LHCN-M2 (cell line): ENCODE measurements around the gene ZNF154. TPM values are rescaled to one million over a fixed set of nuclear protein-coding genes. Genes with fewer than 3 reads are reported as not detected.
A peak's percentile ranks its signal among the peaks of the same experiment; 100 is the strongest.
"Not testable (repeated sequence)": the region's sequence is repeated elsewhere in the genome, so short reads cannot be mapped to it uniquely, and the experiment has no call there.

Experiments
- DNase-seq: peaks from one replicate; pipeline ENCODE4 v3.0.0-alpha.2; 2012; ENCODE audit warnings: low read depth
- polyA plus RNA-seq: library from polyadenylated mRNA; unstranded; fragments of >200 nt; gene quantifications from one replicate; pipeline ENCODE4 v1.2.1, GENCODE V29; 2012; ENCODE audit warnings: missing spikeins
- total RNA-seq: library from RNA; depleted of rRNA; stranded (reverse); fragments of >200 nt; gene quantifications from 2 replicates; pipeline ENCODE4 v1.2.3, GENCODE V29; 2014; rRNA removed

Gene ZNF154
- 0.96 and 1.1 TPM in 2 replicates for total RNA-seq
- polyA plus RNA-seq: 1.1 TPM

GRCh38 chr19:57708641-57709361 is at the start of gene ZNF154:
ZNF154 (minus strand) TSS chr19:57709204; CDS start chr19:57708971, 233 bp downstream.
- DNase-seq: peak; percentile 51

GRCh38 chr19:57757941-57758340 is 48.9 kb upstream of the ZNF154 start:
- no peak for DNase-seq

DNA sequence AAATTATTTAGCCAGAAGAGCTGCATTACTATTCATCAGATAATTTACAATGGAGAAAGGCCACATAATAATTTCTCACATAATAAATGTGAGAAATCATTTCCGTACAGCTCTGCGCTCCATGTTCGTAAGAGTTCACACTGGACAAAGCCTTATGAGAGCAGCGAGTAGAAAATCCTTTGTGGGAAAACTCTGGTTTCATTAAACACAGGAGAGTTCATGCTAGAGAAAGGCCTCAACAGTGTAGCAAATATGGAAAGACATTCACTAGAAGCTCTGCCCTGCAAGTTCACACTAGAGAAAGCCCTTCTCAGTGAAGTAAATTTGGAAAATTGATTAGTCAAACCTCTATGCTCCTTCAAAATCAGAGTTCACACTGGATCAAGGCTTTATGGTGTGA is 46.0 kb upstream of the ZNF154 start:
- DNase-seq: no peak

DNA sequence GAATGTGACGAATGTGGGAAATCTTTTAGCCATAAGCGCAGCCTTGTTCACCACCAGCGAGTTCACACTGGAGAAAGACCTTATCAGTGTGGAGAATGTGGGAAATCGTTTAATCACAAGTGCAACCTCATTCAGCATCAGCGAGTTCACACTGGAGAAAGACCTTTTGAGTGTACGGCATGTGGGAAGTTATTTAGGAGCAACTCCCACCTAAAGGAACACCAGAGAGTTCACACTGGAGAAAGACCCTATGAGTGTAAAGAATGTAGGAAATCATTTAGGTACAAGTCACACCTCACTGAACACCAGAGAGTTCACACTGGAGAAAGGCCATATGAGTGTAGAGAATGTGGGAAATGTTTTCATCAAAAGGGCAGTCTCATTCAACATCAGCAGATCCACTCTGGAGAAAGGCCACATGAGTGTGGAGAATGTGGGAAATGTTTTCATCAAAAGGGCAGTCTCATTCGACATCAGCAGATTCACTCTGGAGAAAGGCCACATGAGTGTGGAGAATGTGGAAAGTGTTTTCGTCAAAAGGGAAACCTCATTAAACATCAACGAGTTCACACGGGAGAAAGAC is 45.2 kb upstream of the ZNF154 start:
- DNase-seq: no peak

- DNase-seq: no peak
Observed at GRCh38 chr19:57748029-57748428, 39.0 kb upstream of the ZNF154 start.

DNA sequence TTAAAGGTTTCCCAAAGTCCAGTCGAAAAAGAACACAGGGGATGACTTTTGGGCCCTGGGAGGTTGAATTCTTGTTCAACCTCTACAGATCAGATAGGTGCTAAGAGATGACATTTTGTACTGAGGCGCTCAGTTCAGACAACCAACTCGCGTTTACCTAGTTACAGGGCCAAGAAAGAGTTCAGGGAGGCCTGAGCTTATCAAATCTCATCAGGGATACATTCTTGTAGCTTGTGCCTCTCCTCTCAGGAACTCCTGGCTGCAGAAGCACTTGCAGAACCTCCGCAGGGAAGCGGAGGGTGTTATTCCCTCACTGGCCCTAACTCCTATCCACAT is 38.4 kb upstream of the ZNF154 start:
- no peak for DNase-seq

DNA sequence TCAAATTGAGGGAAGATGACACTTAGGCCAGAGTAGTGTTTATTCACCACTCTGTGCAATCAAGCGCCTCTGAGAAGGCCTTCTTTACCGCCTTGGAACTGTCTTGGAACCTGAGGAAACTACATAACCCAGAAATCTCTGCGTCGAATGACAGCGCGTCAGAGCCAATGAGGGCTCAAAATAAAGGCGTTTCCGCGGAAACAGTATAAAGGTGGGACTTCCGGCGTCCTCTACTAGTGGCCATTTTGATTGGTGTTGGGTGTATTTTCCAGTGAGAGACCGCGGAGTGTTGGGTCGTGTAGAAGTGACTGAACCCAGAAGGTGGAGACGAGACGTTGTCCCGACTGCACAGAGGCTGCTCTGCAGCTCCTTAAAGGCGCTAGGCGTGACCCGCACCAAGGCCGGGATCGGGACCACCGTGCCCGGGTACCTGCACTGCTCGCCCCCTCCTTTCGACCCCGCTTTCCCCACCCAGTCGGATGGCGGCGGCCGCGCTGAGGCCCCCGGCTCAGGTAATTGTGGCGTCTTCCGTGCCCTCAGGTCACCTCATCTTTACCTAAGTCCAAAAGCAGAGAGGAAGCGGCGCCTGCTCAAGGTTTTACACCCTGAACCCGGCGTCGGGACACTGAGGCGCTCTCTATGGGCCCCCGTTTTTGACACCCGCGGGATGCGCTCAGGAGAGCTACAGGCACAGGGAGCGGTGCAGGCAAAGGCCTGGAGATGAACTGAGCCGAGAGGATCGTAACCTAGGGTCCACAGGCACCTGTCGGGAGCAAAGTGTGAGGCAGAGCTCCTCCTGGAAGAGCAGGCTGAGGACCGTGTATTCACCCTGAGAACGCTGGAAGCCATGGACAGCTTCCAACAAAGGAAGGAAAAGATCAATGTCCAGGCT is 37.8 kb upstream of the ZNF154 start, which contains the start of gene ZNF776:
TSS of gene ZNF776 (plus strand) at position 236 of the 892 bp plus-strand sequence. CDS start at position 480, 244 bp downstream.
- DNase-seq: peak; percentile 91

DNA sequence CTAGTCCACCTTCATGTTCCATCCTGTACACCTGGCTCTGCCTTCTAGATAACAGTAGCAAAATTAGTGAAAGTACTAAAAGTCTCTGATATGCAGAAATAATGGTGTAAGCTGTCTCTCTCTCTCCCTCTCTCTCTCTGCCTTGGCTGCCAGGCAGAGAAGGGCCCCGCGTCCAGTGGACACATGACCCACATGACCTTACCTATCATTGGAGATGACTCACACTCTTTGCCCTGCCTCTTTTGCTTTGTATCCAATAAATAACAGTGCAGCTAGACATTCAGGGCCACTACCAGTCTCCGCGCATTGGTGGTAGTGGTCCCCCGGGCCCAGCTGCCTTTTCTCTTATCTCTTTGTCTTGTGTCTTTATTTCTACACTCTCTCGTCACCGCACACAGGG is 29.8 kb upstream of the ZNF154 start:
- not testable (repeated sequence) for DNase-seq

GRCh38 chr19:57738320-57738719 is 29.3 kb upstream of the ZNF154 start:
- DNase-seq: not testable (repeated sequence)

DNA sequence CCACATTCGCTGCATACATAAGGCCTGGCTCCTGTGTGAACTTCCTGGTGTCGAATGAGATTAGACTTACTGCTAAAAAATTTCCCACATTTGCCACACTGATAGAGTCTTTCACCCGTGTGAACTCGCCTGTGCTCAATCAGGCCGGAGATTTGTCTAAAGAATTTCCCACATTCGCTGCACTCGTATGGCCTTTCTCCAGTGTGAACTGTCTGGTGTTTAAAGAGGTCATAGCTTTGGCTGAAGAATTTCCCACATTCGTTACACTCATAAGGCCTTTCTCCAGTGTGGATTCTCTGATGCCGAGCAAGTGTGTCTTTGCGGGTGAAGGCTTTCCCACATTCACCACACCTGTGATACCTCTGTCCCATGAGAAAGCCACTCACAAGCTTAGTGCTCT is 11.9 kb upstream of the ZNF154 start:
- DNase-seq: no peak

DNA sequence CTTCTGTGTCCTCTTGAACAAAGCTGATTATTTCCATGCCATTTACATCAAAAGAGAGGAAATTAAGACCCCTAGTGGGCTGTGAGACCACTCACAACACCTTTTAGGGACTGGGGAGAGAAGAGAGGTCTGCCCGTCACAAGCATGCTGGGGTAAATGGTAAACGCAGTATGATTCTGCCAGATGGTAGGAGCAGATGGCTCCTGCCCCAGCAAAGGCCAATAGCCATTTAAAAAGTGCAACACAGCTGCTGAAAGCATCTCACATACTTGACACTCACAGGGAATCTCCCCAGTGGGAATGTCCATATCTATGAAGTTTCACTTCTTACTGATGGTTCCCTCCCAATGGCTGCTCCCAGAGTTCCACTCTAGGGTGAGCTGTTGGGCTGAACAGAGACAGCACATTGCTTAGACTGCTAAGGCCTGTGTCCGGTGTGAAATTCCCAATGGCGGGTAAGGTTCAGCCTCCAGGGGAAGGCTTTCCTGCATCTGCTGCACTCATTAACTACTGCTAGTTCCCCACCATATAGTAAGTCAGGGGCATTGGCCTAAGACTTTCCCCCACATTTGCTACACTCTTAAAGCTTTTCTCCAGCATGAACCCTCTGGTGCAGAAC is 11.0 kb upstream of the ZNF154 start:
- no peak for DNase-seq

DNA sequence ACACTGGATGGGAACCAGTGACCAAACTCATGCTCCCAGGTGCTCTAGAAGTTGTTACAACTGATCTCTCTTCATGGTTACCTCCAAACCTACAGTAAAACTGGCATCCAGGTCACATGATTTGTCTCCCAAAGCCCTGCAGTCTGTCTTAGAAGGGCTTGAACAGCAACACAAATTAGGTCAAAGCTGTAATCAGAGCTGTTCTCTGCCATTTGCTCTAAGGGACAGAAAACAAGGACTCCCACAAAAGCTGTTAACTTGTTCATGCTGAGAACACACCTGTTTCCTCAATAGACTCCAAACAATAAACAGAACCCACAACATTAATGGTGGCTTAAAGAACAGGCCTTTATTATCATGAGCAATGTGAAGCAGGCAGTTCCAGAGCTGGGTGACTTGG is 10.4 kb upstream of the ZNF154 start:
- no peak for DNase-seq

DNA sequence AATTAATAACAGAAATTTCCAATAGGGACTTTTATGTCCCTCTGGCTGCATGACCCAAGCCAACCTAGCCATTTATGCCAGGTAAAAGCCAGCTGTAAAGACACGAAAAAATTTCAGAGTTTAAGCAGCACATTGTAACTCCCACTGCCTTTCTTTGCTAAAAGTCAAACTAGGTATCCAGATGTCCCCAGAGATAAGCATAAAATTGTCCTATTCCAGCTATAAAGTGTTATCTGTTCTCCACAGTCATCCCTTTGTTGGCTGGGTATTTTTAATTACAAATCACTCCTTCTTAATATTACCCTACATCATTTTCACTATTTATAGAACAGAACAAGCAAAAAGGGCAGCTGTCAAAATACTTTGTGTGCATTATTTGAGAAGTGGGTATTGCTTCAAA is 3.2 kb upstream of the ZNF154 start:
- no peak for DNase-seq

GRCh38 chr19:57709616-57710015 is 612 bp upstream of the ZNF154 start:
- no peak for DNase-seq

- no peak for DNase-seq
Observed at GRCh38 chr19:57706346-57706745, 2.7 kb downstream of the ZNF154 start.

- DNase-seq: no peak
Observed at GRCh38 chr19:57701625-57702024, 7.4 kb downstream of the ZNF154 start.

DNA sequence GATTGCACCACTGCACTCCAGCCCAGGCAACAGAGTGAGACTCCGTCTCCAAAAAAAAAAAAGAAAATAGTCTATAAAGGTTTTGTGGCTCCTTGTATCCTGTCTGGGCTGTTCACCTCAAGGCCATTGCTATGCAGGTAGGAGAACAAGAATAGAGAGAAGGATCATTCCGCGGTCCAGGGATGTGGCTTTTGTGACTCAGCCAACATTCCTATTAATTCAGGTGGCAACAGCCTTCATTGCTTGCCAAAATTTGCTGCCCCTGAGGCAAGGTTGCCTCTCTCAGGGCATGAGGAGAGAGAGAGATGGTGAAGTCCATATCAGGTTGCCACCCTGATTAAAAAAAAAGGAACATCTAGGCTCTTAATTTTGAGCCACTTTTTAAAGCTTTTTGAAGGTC is 19.3 kb downstream of the ZNF154 start:
- no peak for DNase-seq

- DNase-seq: no peak
Observed at GRCh38 chr19:57688011-57688763, 20.8 kb downstream of the ZNF154 start.

GRCh38 chr19:57687363-57688010 is 21.5 kb downstream of the ZNF154 start:
- DNase-seq: no peak

DNA sequence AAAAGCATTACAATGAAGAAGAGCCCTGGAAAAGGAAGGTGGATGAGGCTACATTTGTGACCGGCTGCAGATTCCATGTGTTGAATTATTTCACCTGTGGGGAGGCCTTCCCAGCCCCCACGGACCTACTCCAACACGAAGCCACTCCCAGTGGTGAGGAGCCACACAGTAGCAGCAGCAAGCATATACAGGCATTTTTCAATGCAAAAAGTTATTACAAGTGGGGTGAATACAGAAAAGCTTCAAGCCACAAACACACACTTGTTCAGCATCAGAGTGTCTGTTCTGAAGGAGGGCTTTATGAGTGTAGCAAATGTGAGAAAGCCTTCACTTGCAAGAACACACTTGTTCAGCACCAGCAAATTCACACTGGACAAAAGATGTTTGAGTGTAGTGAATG is 22.3 kb downstream of the ZNF154 start:
- no peak for DNase-seq
